HEK293 (cell line): ENCODE measurements around the gene TAF1L.

Experiments used
- CTCF ChIA-PET: fragments of 350-600 bp; formaldehyde crosslinking; extraction: SDS; loops from one replicate; lab custom pipeline; 2021; ENCODE audit warnings: antibody characterized with exemption; lab: Yijun Ruan, JAX
- POLR2A ChIA-PET: fragments of 300-600 bp; formaldehyde crosslinking; extraction: SDS; loops from one replicate; lab custom pipeline; 2020; ENCODE audit warnings: antibody characterized with exemption, inconsistent platforms; lab: Yijun Ruan, JAX
- H3K27ac ChIP-seq: fragments of 200-500 bp; sonication (Bioruptor generic); 2 replicates; pipeline ENCODE4 v1.5.1; 2014; ENCODE audit warnings: low read depth, low read length, control low read depth, inconsistent platforms; ENCODE audit errors: extremely low read depth
- H3K36me3 ChIP-seq, 2 experiments: fragments of 200-500 bp in 1 of 2; sonication (Bioruptor generic) in 1 of 2; 1 replicate in 1 of 2; 2 replicates in 1 of 2; pipeline ENCODE4 v1.5.1; 2014 to 2017; ENCODE audit warnings: inconsistent platforms in 2 of 2, low read length in 2 of 2; ENCODE audit not compliant: control insufficient read depth in 2 of 2, insufficient read depth in 1 of 2
- H3K4me1 ChIP-seq: fragments of 200-500 bp; sonication (Bioruptor generic); 2 replicates; pipeline ENCODE4 v1.5.1; 2014; ENCODE audit warnings: mild to moderate bottlenecking, low read length, inconsistent platforms; ENCODE audit not compliant: control insufficient read depth, insufficient read depth
- H3K4me3 ChIP-seq: 2 replicates; pipeline ENCODE4 v1.5.1; 2011; ENCODE audit warnings: low read depth, mild to moderate bottlenecking, control low read depth, low read length, moderate library complexity
- H3K9me3 ChIP-seq: fragments of 200-500 bp; sonication (Bioruptor generic); 2 replicates; pipeline ENCODE4 v1.5.1; 2014; ENCODE audit warnings: low read depth, low read length, inconsistent platforms; ENCODE audit not compliant: control insufficient read depth, insufficient read depth
- KLF1 ChIP-seq: fragments of 450-650 bp; formaldehyde crosslinking; IDR thresholded peaks from 2 replicates; pipeline ENCODE4 v1.5.1; 2016; ENCODE audit warnings: missing biosample characterization, missing genetic modification characterization
- ZBTB21 ChIP-seq: fragments of 450-650 bp; formaldehyde crosslinking; IDR thresholded peaks from 2 replicates; pipeline ENCODE4 v1.5.1; 2017; ENCODE audit warnings: missing biosample characterization, missing genetic modification characterization
- ZFHX2 ChIP-seq: fragments of 450-650 bp; formaldehyde crosslinking; conservative IDR thresholded peaks from 2 replicates; pipeline ENCODE4 v1.5.1; 2016; ENCODE audit warnings: missing biosample characterization, missing genetic modification characterization
- ZFP41 ChIP-seq: fragments of 450-650 bp; formaldehyde crosslinking; IDR thresholded peaks from 2 replicates; pipeline ENCODE4 v1.5.1; 2016; ENCODE audit warnings: missing biosample characterization, missing genetic modification characterization, borderline replicate concordance
- ZNF10 ChIP-seq: fragments of 450-650 bp; formaldehyde crosslinking; IDR thresholded peaks from 2 replicates; pipeline ENCODE4 v1.5.1; 2017; ENCODE audit warnings: missing biosample characterization, missing genetic modification characterization
- ZNF155 ChIP-seq: fragments of 450-650 bp; formaldehyde crosslinking; IDR thresholded peaks from 2 replicates; pipeline ENCODE4 v1.5.1; 2016; ENCODE audit warnings: missing biosample characterization, missing genetic modification characterization
- ZNF184 ChIP-seq: fragments of 450-650 bp; IDR thresholded peaks from 2 replicates; pipeline ENCODE4 v1.5.1; 2018; ENCODE audit warnings: missing biosample characterization, mild to moderate bottlenecking, missing genetic modification characterization
- ZNF302 ChIP-seq: fragments of 450-650 bp; formaldehyde crosslinking; IDR thresholded peaks from 2 replicates; pipeline ENCODE4 v1.5.1; 2016; ENCODE audit warnings: missing biosample characterization, missing genetic modification characterization, low read depth
- ZNF311 ChIP-seq: fragments of 450-650 bp; formaldehyde crosslinking; IDR thresholded peaks from 2 replicates; pipeline ENCODE4 v1.5.1; 2017; ENCODE audit warnings: missing biosample characterization, missing genetic modification characterization, borderline replicate concordance
- ZNF433 ChIP-seq: fragments of 450-650 bp; formaldehyde crosslinking; IDR thresholded peaks from 2 replicates; pipeline ENCODE4 v1.5.1; 2016; ENCODE audit warnings: missing biosample characterization, missing genetic modification characterization, low read depth
- ZNF514 ChIP-seq: fragments of 450-650 bp; formaldehyde crosslinking; IDR thresholded peaks from 2 replicates; pipeline ENCODE4 v1.5.1; 2016; ENCODE audit warnings: missing biosample characterization, missing genetic modification characterization
- ZNF654 ChIP-seq: fragments of 450-650 bp; formaldehyde crosslinking; IDR thresholded peaks from 2 replicates; pipeline ENCODE4 v1.5.1; 2016; ENCODE audit warnings: low read depth, missing biosample characterization, missing genetic modification characterization
- ZNF670 ChIP-seq: fragments of 450-650 bp; formaldehyde crosslinking; IDR thresholded peaks from 2 replicates; pipeline ENCODE4 v1.5.1; 2016; ENCODE audit warnings: missing biosample characterization, missing genetic modification characterization, low read depth
- ZSCAN23 ChIP-seq: fragments of 450-650 bp; formaldehyde crosslinking; IDR thresholded peaks from 2 replicates; pipeline ENCODE4 v1.5.1; 2016; ENCODE audit warnings: missing biosample characterization, missing genetic modification characterization

Gene TAF1L

DNA sequence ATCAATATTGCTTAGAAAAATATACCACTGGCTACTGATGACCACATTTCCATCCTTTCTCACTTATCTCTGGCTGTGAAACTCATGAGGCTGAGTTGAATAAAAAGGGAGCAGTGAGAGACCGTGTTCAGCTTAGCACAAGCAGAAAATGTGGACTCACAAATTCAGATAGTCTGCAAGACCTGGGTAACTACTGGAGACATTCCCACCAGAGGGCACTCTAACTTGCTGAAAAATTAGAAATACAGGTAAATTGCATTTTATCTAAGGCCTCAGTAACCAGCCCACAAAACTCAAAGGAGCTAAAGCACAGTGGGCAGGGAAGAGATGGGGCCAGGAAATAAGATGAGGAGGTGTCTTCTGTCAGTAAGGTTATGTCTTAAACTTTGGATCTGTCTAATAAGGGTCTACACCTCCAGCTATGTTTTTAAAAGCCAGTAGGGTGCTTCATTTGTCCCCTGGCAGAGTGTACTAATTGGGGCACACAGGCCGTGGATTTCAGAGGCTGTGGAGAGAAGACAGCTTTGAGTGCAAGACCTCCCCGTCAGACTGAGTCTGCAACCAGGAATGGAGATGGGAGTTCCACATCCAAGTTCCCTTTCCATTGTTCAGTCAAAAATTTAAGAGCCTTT, 53.8 kb downstream of the TAF1L start:
- no peaks in the 10 kb centered on the region for H3K36me3 ChIP-seq
- POLR2A ChIA-PET = interaction anchor here (0.6 kb wide), 1 partner anchor 63 kb away, joined by 6 read pairs; no protein-coding TSS in a partner anchor
- CTCF ChIA-PET = interaction anchor here (0.6 to 17.2 kb wide), 51 partner anchors 8 to 660 kb away, joined by 3 to 583 read pairs (median 4); partner anchors contain the start of genes ACO1, NDUFB6, RIGI and SMIM27

GRCh38 chr9:32580631-32581300, 54.7 kb downstream of the TAF1L start:
- POLR2A ChIA-PET = interaction anchor here (0.6 to 2.0 kb wide), 2 partner anchors 64 to 202 kb away, joined by 6 to 9 read pairs; no protein-coding TSS in a partner anchor
- no peak overlapping the region for H3K4me3 ChIP-seq
- H3K27ac ChIP-seq = no peak overlapping the region
- CTCF ChIA-PET = interaction anchor here (0.5 to 17.2 kb wide), 53 partner anchors 8 to 661 kb away, joined by 3 to 583 read pairs (median 4); partner anchors contain the start of genes ACO1, DNAJA1, NDUFB6 and RIGI
- no peaks in the 10 kb centered on the region; the same call in 1 of the 2 replicates for H3K4me1 ChIP-seq
- no peak for TF ChIP-seq ZNF433 (tag by site-specific recombination)
- TF ChIP-seq ZBTB21 (tag by site-specific recombination) = no peak
- TF ChIP-seq ZSCAN23 (tag by site-specific recombination) = no peak
- no peak for TF ChIP-seq ZNF302 (tag by site-specific recombination)
- no peak for TF ChIP-seq ZNF155 (tag by site-specific recombination)
- no peak for TF ChIP-seq ZNF311 (tag by site-specific recombination)
- no peak for TF ChIP-seq ZFHX2 (tag by site-specific recombination)
- no peak for TF ChIP-seq ZFP41 (tag by site-specific recombination)
- no peak for TF ChIP-seq ZNF670 (tag by site-specific recombination)
- no peak for TF ChIP-seq ZNF654
- no peak for TF ChIP-seq KLF1 (tag by site-specific recombination)
- no peak for TF ChIP-seq ZNF10 (tag by site-specific recombination)
- H3K9me3 ChIP-seq = no peaks in the 10 kb centered on the region
- no peaks in the 10 kb centered on the region for H3K36me3 ChIP-seq

More for the DNA sequence above, 53.8 kb downstream of the TAF1L start:
- TF ChIP-seq ZNF184 = no peak
- no peak for TF ChIP-seq ZNF311 (tag by site-specific recombination)
- TF ChIP-seq ZNF654 = peak; percentile 38; the same call in 1 of the 2 replicates
- Histone ChIP-seq H3K27ac (no peak overlapping the region), H3K4me3 (no peak overlapping the region), H3K4me1 (no peaks in the 10 kb centered on the region; the same call in 1 of the 2 replicates), H3K9me3 (no peaks in the 10 kb centered on the region)

GRCh38 chr9:32579706-32580331, 55.6 kb downstream of the TAF1L start:
- POLR2A ChIA-PET = interaction anchor here (0.7 to 2.0 kb wide), 2 partner anchors 195 to 201 kb away, joined by 4 to 9 read pairs; partner anchors contain the start of gene ACO1
- no peaks in the 10 kb centered on the region for H3K9me3 ChIP-seq
- CTCF ChIA-PET = interaction anchor here (0.6 to 17.2 kb wide), 66 partner anchors 10 to 1089 kb away, joined by 3 to 583 read pairs (median 4); partner anchors contain the start of genes ACO1, RIGI, SMIM27 and TOPORS
- H3K27ac ChIP-seq = no peak overlapping the region
- TF ChIP-seq ZNF654 = peak; percentile 47
- TF ChIP-seq ZNF514 (tag by site-specific recombination) = no peak
- H3K36me3 ChIP-seq = no peaks in the 10 kb centered on the region
- H3K4me1 ChIP-seq = no peaks in the 10 kb centered on the region; the same call in 1 of the 2 replicates
- H3K4me3 ChIP-seq = no peak overlapping the region
